GM23338 (cell line): ENCODE results near the gene ZNF516. TPM values are rescaled to one million over a fixed set of nuclear protein-coding genes. Genes with fewer than 3 reads are reported as not detected.

Source experiments
- ATAC-seq: fragments of 200-7000 bp; cut with Tn5 transposase; 3 replicates; pipeline ENCODE4 v1.9.1; 2020
- DNase-seq: peaks from one replicate; pipeline ENCODE4 v3.0.0-alpha.2; 2015; ENCODE audit warnings: low spot score
- H2AFZ ChIP-seq: fragments of 200-600 bp; sonication (generic); 2 replicates; pipeline ENCODE4 v1.8.0; 2016; ENCODE audit warnings: antibody characterized with exemption, mild to moderate bottlenecking, moderate library complexity
- H3F3A ChIP-seq: fragments of 200-600 bp; sonication (generic); replicated peaks from 2 replicates; pipeline ENCODE4 v1.8.0; 2017; ENCODE audit warnings: antibody characterized with exemption, mixed run types, low read depth
- H3K27ac ChIP-seq: fragments of 200-600 bp; sonication (generic); 2 replicates; pipeline ENCODE4 v1.6.1; 2016; ENCODE audit warnings: low read depth
- H3K27me3 ChIP-seq: fragments of 200-600 bp; sonication (generic); 2 replicates; pipeline ENCODE4 v1.8.0; 2016; ENCODE audit warnings: mild to moderate bottlenecking, mixed run types, moderate library complexity; ENCODE audit not compliant: insufficient read depth
- H3K36me3 ChIP-seq: fragments of 200-600 bp; sonication (generic); 2 replicates; pipeline ENCODE4 v1.8.0; 2016; ENCODE audit warnings: mild to moderate bottlenecking; ENCODE audit not compliant: insufficient read depth
- H3K4me1 ChIP-seq: fragments of 200-600 bp; sonication (generic); 2 replicates; pipeline ENCODE4 v1.8.0; 2016; ENCODE audit warnings: mild to moderate bottlenecking, moderate library complexity; ENCODE audit not compliant: insufficient read depth
- H3K4me2 ChIP-seq: fragments of 200-600 bp; sonication (generic); 2 replicates; pipeline ENCODE4 v1.7.1; 2017; ENCODE audit warnings: mixed run types
- H3K4me3 ChIP-seq: fragments of 200-600 bp; sonication (generic); 2 replicates; pipeline ENCODE4 v1.6.1; 2016; ENCODE audit warnings: mixed run types
- H3K79me2 ChIP-seq: fragments of 200-600 bp; sonication (generic); replicated peaks from 2 replicates; pipeline ENCODE4 v1.8.0; 2017; ENCODE audit warnings: mild to moderate bottlenecking; ENCODE audit not compliant: insufficient read depth
- H3K9me2 ChIP-seq: fragments of 200-600 bp; sonication (generic); 2 replicates; pipeline ENCODE4 v1.8.0; 2017; ENCODE audit not compliant: insufficient read depth
- H4K20me1 ChIP-seq: fragments of 200-600 bp; sonication (generic); replicated peaks from 2 replicates; pipeline ENCODE4 v1.8.0; 2017; ENCODE audit warnings: mild to moderate bottlenecking; ENCODE audit not compliant: insufficient read depth
- H3K27ac Mint-ChIP-seq: 2 replicates; pipeline ENCODE4 v1.8.0; 2020; ENCODE audit warnings: inconsistent platforms, mild to moderate bottlenecking, moderate library complexity, mixed read lengths
- H3K27me3 Mint-ChIP-seq: 3 replicates; pipeline ENCODE4 v1.8.0; 2022; ENCODE audit warnings: low read depth, mild to moderate bottlenecking, moderate library complexity, mixed read lengths, inconsistent platforms; ENCODE audit not compliant: insufficient read depth, poor library complexity
- H3K36me3 Mint-ChIP-seq: 3 replicates; pipeline ENCODE4 v1.8.0; 2021; ENCODE audit warnings: low read depth, mild to moderate bottlenecking, inconsistent platforms, moderate library complexity, mixed read lengths
- H3K4me1 Mint-ChIP-seq: 3 replicates; pipeline ENCODE4 v1.8.0; 2020; ENCODE audit warnings: mild to moderate bottlenecking, inconsistent platforms, mixed read lengths
- H3K4me3 Mint-ChIP-seq: 3 replicates; pipeline ENCODE4 v1.8.0; 2021; ENCODE audit warnings: moderate library complexity, mild to moderate bottlenecking, inconsistent platforms, mixed read lengths
- H3K9me3 Mint-ChIP-seq: 3 replicates; pipeline ENCODE4 v1.8.0; 2020; ENCODE audit warnings: moderate library complexity, mild to moderate bottlenecking, inconsistent platforms, mixed read lengths
- CREB1 ChIP-seq: fragments of 250-450 bp; sonication (Bioruptor Pico); IDR thresholded peaks from 2 replicates; pipeline ENCODE4 v1.5.0; 2020; ENCODE audit warnings: low read depth, mild to moderate bottlenecking, moderate library complexity
- EZH2 ChIP-seq: fragments of 200-600 bp; sonication (generic); IDR thresholded peaks from one replicate; pipeline ENCODE4 v1.8.0; 2017; ENCODE audit warnings: antibody characterized with exemption, mild to moderate bottlenecking, low read depth; ENCODE audit not compliant: unreplicated experiment
- EZH2phosphoT487 ChIP-seq: fragments of 200-600 bp; sonication (generic); IDR thresholded peaks from one replicate; pipeline ENCODE4 v1.8.1; 2018; ENCODE audit warnings: antibody characterized with exemption; ENCODE audit not compliant: unreplicated experiment
- JUNB ChIP-seq: IDR thresholded peaks from one replicate; pipeline ENCODE4 v1.6.1; 2016; ENCODE audit warnings: antibody characterized with exemption; ENCODE audit not compliant: unreplicated experiment
- NANOG ChIP-seq: IDR thresholded peaks from 2 replicates; pipeline ENCODE4 v1.6.1; 2016; ENCODE audit warnings: antibody characterized with exemption, borderline replicate concordance
- POLR2AphosphoS5 ChIP-seq: IDR thresholded peaks from 2 replicates; pipeline ENCODE4 v1.6.1; 2016; ENCODE audit warnings: antibody characterized with exemption, low read depth
- STAT1 ChIP-seq: IDR thresholded peaks from one replicate; pipeline ENCODE4 v1.6.1; 2016; ENCODE audit warnings: antibody characterized with exemption; ENCODE audit not compliant: unreplicated experiment
- ZNF114 ChIP-seq: fragments of 250-450 bp; sonication (Bioruptor Pico); IDR thresholded peaks from 2 replicates; pipeline ENCODE4 v1.5.0; 2020; ENCODE audit warnings: mild to moderate bottlenecking, moderate library complexity
- ZNF331 ChIP-seq: fragments of 250-450 bp; sonication (Bioruptor Pico); IDR thresholded peaks from 2 replicates; pipeline ENCODE4 v1.5.0; 2020; ENCODE audit warnings: low read depth, mild to moderate bottlenecking, moderate library complexity
- polyA plus RNA-seq: library from polyadenylated mRNA; unstranded; fragments of >200 nt; fragmentation: Nextera tagmentation; extraction: Ambion mirVana; gene quantifications from 2 replicates; pipeline ENCODE4 v1.2.1, GENCODE V29; 2016
- total RNA-seq: library from RNA; depleted of rRNA; stranded (reverse); fragments of >200 nt; shearing (Covaris generic); gene quantifications from 2 replicates; pipeline ENCODE4 v1.2.3, GENCODE V29; 2014
- TF ChIP-seq, protein P1 (sequence below): IDR thresholded peaks from one replicate; pipeline ENCODE4 v1.6.1; 2018; ENCODE audit warnings: antibody characterized with exemption; ENCODE audit not compliant: unreplicated experiment
- TF ChIP-seq, protein P2 (sequence below): IDR thresholded peaks from 2 replicates; pipeline ENCODE4 v1.6.1; 2016; ENCODE audit warnings: antibody characterized with exemption

ZNF516 gene
- total and polyA plus RNA-seq, 2 experiments from 2014 or later: 11.9 to 24.2 TPM

DNA sequence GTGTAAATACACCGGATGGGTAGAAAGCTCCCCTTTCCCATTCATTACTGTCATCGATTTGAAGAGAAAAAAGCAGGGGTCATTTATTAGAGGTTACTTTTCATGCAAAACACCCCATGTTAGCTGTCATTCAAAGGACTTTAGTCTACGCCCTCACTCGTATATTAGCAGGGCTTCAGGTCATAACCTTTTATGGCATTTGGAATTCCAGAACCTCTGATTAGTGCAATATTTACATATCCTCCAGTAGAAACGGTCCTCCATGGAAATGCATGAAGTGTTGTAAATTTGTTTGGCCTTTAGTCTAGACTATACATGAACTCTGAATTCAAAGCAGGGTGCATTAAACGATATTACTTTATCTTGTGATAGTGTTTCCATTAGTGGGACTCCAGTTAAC, 180.5 kb downstream of the ZNF516 start (continued):
- TF ChIP-seq, protein P1, sequence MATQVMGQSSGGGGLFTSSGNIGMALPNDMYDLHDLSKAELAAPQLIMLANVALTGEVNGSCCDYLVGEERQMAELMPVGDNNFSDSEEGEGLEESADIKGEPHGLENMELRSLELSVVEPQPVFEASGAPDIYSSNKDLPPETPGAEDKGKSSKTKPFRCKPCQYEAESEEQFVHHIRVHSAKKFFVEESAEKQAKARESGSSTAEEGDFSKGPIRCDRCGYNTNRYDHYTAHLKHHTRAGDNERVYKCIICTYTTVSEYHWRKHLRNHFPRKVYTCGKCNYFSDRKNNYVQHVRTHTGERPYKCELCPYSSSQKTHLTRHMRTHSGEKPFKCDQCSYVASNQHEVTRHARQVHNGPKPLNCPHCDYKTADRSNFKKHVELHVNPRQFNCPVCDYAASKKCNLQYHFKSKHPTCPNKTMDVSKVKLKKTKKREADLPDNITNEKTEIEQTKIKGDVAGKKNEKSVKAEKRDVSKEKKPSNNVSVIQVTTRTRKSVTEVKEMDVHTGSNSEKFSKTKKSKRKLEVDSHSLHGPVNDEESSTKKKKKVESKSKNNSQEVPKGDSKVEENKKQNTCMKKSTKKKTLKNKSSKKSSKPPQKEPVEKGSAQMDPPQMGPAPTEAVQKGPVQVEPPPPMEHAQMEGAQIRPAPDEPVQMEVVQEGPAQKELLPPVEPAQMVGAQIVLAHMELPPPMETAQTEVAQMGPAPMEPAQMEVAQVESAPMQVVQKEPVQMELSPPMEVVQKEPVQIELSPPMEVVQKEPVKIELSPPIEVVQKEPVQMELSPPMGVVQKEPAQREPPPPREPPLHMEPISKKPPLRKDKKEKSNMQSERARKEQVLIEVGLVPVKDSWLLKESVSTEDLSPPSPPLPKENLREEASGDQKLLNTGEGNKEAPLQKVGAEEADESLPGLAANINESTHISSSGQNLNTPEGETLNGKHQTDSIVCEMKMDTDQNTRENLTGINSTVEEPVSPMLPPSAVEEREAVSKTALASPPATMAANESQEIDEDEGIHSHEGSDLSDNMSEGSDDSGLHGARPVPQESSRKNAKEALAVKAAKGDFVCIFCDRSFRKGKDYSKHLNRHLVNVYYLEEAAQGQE: no peak
- TF ChIP-seq CREB1 (CRISPR knock-in tag): no peak
- TF ChIP-seq STAT1: no peak
- no peak for TF ChIP-seq JUNB
- no peak for TF ChIP-seq EZH2phosphoT487
- TF ChIP-seq ZNF331 (CRISPR knock-in tag): no peak
- TF ChIP-seq, protein P2, sequence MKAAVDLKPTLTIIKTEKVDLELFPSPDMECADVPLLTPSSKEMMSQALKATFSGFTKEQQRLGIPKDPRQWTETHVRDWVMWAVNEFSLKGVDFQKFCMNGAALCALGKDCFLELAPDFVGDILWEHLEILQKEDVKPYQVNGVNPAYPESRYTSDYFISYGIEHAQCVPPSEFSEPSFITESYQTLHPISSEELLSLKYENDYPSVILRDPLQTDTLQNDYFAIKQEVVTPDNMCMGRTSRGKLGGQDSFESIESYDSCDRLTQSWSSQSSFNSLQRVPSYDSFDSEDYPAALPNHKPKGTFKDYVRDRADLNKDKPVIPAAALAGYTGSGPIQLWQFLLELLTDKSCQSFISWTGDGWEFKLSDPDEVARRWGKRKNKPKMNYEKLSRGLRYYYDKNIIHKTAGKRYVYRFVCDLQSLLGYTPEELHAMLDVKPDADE: no peak
- TF ChIP-seq NANOG: no peak

DNA sequence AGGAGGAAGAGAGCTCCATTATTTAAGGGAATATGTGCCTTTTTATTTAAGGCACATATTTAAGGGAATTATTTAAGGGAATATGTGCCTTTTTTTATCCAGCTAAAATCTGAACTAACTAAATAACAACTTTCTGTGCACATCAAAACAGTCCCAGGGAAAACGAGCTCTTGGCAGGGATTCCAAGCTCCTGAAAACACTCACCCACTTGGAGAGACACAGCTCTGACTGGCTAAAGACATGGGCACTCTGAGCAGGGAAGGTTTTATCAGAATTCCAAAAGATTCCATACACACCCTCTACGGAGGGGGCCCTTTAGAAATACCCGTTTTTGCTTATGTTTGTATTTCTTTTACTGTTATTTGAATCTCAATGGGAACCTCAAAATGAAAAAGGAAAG, 181.0 kb downstream of the ZNF516 start:
- Mint-ChIP-seq H3K9me3 (no peaks in the 10 kb centered on the region), H3K4me3 (no peak overlapping the region), H3K36me3 (no peaks in the 10 kb centered on the region), H3K27me3 (no peaks in the 10 kb centered on the region), H3K4me1 (peaks cover 22% of the 10 kb centered on the region), H3K27ac (peak overlapping the region; percentile 48)
- Histone ChIP-seq H4K20me1 (no peaks in the 10 kb centered on the region), H3K9me2 (no peaks in the 10 kb centered on the region), H3K27me3 (no peaks in the 10 kb centered on the region), H3K27ac (no peak overlapping the region), H3K4me3 (peak overlapping the region; percentile 9; the same call in 1 of the 2 replicates), H3K4me2 (peak overlapping the region; percentile 18), H3K79me2 (no peaks in the 10 kb centered on the region), H3F3A (no peaks in the 10 kb centered on the region), H3K36me3 (no peaks in the 10 kb centered on the region), H3K4me1 (peaks cover 21% of the 10 kb centered on the region), H2AFZ (no peak overlapping the region)
- peak; percentile 51 for ATAC-seq
- DNase-seq: no peak
- TF ChIP-seq, protein P2: no peak
- TF ChIP-seq JUNB (no peak), POLR2AphosphoS5 (no peak), ZNF114 (CRISPR knock-in tag) (no peak), EZH2 (no peak), STAT1 (no peak), CREB1 (CRISPR knock-in tag) (no peak)
- TF ChIP-seq, protein P1: no peak
